Measurements from ENCODE around the gene AGAP1.

Gene AGAP1

DNA sequence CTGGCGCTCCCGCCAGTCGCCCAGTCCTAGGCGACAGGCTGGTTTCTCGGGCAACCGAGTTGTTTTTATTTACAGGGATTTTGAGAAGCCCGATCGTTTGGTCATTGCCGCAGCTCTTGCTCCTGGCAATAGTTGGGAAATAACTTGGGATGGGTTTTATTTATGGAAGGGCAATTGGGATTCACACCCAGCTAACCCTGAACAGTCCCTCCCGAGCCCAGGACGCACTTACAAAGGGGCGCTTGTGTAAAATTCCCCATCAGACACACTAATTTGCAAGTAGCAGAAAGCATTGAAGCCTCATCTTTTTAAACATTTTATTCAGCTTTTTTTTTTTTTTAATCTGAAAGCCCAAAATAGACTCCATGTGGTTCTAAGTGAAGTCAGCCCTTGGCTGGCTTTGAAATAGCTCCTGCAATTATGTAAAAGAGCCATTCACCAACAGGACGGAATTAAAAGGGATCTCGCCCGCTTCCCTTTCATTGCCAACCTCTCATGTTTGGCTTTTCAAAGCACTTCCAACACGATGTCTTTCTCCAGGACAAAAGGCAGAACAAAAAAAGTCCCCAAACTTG, 677.9 kb downstream of the AGAP1 start:
- no peak for DNase-seq

DNA sequence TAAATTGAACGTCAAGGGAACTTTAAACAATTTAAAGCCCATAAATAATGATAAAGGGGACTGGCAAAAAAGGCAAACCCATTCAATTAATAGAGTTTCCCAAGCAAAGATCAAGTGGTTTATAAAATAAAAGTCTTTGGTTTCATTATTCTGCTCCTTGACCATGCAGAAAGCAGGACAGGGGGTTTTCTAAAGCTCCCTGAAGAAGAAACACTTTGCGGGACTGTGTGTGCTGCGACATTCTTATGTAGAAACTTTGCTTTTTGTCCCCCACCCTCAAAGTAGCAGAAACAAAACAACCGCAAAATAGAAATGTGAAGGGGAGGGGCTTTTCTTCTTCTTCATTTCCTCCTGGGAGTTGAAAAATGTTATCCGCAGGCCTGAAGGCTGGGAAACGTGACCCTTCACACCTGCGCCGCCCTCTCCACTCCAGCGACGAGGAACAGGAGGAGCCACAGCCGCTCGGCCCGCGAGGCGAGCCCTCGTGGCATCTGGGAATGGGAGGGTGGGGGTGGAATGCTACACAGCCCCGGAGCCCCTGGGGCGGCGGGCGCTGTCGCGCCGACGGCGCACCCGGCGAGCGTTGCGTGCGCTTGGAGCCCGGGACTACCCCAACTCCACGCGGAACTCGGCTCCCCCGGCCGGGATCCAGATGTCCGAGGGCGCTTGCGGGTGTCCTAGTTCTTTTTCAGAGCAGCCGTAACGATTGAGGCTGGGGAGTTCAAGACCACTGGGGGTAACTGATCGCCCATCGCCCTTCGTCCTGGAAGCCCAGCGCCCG, 678.6 kb downstream of the AGAP1 start:
- DNase-seq, result no peak

DNA sequence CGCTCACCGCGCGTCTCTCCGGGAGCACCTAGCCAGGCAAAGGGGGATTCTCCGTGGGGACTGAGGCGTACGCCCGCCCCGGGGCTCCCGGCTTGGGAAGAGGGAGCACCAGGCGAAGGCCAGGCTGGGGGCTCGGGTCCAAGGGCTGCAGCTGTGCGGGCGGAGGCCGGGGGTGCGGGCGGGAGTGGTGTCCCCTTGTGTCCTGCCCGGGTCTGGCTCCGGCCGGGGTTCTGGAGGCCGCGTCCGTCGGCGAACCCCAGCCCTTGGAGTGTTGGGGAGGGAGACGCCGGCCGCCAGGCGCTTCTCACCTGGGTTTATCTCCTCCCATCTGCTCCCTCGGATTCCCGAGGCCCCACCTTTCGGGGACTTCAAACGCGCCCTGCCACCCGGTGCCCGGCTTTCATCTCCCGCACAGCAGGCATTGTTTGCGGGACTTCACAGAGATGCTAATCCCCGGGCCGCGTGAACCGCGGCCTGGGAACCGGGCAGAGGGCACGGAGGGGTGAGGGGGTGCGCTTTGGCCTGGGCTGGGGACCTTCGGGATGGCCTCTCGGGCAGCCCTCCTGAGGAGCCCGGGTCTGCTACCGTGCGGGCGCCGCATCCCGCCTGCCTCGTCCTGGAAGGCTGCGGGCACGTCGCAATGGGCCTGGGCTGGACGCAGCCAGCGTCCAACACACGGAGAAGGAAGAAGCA, 679.3 kb downstream of the AGAP1 start:
- no peak for DNase-seq

DNA sequence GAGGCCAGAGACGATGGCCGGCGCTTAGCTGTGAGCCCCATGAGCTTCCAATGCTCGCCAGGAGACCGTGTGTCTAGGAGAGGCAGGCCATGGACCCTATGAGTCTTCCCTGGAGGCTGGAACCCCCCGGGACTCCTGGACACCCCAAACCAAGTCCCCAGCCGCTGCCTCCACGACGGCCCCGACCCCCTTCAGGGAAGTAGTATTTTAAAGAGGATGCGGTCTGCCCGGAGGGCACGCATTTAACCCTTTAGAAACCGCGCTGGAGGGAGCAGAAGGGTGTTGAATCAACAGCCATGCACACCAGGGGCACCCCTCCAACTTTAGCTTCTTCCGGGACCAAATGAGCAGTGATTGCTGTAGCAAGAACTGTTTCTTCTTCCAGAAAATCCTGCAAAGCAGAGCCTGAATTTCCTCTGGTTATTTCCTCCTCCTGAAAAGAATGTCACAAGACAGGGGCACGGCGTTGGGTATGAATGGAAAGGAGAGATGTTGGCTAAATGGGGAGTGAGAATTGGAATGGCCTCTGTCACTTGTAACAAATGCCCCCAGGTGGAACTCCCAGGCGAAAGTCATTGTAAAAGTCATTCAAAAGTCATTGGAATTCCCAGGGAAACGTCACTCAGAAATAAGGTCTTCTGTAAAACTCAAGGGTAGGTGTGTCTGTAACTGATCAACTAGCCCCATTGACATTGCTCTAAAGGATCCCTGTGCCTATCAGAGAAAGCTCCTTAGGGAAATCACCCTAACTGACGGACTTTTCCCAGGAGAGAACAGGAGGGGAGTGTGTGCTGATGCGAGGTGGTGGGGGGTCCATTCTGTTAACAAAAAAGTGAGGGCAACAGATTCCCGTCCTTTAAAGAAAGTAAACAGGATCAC, 680.1 kb downstream of the AGAP1 start:
- DNase-seq, result no peak

DNA sequence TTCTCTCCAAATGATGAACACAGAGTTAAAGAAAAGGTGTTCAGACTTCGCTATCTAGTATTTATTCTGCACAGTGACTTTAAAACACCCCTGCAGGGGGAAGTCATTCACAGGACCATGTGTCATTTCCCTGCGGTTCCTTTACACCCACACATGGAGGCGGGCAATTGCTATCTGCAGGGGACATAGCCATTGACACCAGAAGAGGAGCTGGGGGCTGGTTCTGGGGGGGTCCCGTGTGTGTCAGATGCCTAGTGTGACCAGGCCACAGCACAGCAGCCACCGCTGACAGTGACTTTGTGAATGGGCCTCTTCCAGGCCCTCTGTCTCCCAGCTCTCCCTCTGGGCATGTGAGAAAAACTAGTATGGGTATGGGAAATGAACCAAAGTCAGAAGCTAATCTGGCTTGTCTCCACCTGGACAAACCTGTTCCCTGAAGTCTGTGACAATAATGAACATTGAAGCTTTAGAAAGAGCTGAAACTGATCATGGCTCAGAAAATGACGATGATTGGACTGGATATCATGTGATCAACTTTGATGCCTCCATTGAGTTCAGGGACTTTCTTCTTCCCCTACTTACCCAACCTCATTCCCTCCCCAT, 681.8 kb downstream of the AGAP1 start:
- DNase-seq, result no peak

DNA sequence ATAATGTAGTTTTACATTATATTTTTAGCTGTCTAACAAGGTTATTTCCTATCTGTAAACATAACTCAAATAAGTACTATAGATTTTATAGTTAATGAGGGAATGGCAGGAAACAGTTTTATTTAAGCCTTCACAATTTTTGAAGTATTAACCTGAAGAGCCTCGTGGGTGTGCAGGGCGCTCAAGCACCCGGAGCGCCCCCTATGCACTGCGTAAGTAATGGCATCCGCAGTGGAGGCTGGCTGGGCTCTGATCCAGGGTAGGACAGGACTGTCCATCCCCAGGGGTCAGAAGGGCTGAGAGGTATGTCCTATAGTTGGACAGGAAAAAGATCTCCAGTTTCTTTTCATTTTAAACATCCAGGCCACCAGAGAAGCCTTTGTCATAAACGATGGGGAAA, 682.6 kb downstream of the AGAP1 start:
- DNase-seq, result no peak

DNA sequence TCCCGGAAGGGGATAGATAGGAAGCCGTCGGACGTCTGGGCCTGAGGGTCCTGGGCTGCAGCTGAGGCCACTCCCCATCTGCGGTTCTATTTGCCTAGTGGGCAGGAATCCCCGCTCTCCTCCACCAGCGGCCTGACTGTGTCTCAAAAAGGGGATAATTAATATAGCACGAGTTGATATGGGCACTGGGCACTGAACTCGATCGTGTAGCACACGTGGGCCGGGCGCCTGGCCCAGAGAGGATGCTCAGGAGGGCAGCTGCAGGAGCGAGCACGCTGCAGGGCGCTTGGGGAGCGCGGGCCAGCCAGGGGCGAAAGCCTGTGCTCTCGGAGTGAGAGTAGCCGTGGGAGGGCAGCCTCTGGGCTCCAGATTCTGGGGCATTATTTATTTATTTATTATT, 683.1 kb downstream of the AGAP1 start:
- no peak for DNase-seq

DNA sequence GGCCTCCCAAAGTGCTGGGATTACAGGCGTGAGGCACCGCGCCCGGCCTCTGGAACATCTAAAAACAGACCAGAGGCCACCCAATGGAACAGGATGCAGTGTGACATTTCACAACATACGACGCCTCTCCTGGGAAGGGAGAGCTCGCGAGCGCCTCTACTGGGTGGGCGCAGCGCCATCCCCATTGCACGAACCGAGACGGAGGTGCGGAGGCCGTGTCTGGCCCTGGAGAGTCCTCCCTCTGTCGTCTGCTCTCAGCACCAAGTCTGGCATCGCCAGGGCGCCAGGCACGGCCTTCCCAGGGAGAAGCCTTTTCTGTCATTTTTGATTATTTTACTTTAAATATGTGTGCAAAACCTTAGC, 683.7 kb downstream of the AGAP1 start:
- no peak for DNase-seq

DNA sequence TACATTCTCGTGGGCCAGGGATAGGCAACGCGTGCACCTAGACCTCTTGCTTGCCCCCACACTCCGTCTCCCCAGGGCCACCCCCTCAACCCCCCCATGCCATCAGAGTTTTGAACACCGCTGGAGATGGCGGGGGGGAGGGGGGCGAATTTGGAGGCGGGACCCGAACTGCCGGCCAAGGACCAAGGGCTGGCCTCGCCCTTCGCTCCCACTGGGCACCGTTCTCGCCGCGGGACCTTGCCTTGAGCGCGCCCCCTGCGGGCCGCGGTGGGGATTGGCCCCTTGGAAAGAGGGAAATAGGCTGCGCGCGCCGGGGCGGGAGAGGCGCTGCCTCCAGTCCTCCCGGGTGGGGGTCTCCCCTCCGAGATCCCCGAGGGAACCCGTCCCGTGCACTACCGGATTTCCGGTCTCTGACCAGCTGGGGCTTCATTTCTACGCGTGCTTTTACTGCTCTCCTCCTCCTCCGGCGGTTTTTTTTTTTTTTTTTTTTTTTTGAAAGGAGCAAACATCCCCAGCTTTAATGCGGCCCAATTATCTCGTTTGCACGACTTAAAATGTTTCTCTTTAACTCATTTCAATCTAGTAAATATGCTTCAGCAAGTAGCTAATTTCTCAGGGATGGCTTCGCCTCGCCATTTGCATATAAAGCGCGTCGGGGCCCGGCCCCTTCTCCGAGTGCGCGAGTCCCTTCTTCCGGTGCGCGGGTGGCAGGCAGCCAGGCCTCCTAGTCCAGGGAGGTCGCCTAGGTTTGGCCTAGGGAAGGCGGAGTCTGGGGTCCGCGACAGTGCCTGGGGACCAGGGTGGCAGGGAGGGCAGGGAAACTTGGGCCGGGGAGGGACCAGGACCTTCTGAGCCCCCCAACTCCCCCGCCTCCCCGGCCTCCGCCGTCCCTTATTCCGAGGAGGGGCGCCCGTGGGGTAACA, 684.4 kb downstream of the AGAP1 start:
- DNase-seq, result no peak

DNA sequence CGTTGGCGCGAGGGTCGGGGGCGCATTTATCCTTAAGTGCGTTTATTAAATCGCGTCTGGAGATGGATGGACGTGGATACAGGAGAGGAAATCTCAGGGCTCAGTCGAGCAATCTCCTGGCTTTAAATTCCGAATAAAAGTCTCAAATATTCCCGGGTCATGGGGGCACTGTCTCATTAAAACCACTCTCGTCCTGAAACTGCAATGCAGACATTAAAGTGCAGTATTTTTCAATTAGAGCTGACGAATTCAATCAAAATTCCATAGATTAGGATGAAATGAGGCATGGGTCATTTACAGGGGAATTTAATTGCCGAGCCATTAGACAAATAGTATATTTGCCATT, 685.0 kb downstream of the AGAP1 start:
- no peak for DNase-seq

DNA sequence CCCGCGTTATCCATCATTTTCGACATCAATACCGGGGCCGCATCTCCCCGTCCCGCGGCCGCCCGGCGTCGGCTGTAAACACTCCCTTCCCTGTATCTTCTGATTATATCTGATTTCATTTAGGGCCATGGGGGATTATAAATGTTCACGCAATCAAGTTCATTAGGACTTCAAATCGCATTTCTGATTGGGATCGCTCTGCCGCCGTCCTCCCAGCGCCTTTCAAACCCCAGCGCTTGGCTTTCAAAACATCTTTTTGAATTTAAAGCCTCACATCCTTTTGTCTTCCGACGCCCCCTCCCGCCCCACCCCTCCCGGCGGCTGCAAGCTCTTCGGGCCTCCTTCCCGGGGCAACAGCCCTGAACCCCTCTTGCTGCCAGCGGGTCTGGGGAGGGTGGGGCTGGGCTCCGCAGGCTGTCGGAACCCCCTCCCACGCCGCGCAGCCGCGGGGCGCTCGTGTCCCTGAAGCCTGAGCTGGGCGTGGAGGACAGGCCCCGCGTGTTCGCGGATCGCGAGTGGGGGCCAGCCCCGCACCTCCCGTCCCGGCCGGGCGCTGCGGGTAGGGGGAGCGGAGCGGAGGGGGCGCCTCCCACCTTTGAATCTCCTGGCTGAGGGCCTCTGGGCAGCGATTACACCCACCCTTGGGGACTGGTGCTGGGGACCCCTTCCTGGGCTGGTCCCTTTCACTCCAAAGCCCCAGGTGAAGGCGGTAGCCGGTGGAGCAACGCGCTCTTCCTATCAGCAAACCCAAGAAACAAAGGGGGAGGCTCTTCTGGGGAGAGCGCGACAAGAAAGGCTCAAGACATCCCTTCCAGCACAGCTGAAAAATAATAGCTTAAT, 685.6 kb downstream of the AGAP1 start:
- no peak for DNase-seq

DNA sequence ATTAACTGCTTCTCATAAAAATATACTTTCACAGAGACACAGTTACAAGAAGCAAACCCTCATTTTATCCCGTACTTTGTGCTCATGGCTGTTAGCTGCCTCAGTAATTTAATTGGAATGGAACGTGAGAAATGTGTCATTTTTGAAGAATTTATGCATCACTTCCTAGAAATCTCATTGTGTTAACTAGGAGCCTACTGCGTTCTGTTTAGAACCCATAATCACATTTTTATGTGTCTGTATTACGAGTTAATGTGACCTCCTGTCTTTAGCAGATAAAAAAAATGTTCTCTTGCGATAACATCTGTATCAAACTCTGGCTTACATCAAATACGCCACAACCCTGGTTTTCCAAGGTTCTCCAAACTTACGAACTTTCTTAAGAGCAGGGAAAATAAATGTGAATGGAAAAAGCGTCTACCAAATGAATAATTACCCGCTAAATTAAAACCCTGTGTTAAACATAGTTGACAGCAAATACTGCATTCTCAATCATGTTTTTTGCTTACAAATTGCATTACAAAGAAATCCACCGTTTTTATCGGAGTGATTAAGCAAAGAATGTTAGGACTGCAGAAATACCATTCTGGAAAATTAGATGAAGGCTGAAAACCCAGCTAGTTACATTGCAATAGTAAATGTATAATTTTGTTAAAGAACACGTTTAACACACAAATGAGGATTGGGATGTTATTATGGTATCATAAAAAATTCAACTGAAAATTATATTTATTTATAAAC, 686.4 kb downstream of the AGAP1 start:
- no peak for DNase-seq

DNA sequence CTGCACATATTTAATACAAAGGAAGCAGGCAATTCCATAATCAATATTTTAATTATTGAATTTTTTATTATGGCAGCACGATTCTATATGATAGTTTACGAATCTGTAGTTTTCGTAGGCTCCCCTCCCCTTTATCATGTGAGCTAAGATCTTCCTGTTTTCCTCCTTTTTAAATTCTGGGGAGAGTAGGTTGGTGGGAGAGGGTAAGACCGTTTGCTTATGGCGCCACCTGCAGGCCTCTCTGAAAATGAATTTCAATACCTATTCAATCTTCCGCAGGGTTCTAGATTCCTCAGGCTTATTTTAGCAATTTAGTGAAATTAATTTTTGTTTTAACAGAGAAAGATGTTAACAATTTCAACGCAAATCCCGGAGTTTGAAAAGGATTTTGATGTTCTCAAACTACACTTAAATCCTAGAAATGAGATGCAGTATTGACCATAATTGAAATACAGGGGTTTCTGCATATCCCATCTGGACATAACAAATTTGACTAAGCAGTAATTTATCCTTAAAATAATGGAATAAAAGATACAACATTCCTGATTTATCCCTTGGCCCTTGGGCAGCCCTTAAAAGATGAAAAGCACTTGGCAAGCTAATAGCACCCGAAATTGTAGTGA, 687.1 kb downstream of the AGAP1 start:
- peak; percentile 5 to 10 for DNase-seq

Measured in Kasumi-1 (cell line).